Activated CD8-positive, alpha-beta memory T cell treated with anti-CD3 and anti-CD28 coated beads, Interleukin-2, amount 50 U/mL, for 24 hours (primary cell): ENCODE data around the gene SOBP.

Source experiments
- DNase-seq: peaks from one replicate; pipeline ENCODE4 v3.0.0-alpha.2; 2020; ENCODE audit errors: extremely low read depth

Gene SOBP

DNA sequence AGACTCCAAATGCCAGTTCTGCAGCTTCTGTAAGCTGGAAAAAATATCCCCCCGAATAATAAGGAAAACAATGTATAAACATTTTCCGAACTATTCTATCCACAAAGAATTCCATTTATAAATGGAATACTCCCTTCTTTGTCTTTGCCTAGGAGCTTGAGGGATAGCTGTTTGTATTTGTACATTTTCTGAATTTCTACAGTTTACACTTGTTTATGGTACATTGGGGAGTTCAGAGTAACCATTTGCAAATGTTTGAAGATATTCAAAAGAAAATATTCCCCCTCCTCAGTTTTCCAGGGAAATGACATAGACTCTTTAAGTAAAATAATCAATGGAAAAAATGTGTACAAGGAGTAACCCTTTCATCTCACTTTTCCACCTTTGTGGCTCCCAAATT is 149.6 kb downstream of the SOBP start:
- no peak for DNase-seq

DNA sequence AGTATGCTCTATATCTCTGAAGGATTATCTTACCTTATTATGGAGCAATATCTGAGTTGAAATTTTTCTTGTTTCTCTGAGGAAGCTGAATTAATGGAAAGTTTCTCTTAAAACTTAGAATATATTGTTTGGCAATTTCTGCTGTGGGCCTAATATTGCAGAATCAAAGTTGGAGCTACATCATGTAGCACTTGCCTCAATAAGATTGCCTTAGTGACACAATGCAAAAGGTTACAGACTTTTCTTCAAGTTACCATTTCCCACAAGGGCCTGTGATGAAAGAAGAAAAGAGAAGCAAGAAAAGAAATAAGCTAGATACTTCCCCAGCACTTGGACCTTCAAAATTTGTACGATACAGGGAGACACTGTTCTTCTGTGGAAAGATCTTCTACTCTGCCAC is 151.2 kb downstream of the SOBP start:
- DNase-seq, result no peak

DNA sequence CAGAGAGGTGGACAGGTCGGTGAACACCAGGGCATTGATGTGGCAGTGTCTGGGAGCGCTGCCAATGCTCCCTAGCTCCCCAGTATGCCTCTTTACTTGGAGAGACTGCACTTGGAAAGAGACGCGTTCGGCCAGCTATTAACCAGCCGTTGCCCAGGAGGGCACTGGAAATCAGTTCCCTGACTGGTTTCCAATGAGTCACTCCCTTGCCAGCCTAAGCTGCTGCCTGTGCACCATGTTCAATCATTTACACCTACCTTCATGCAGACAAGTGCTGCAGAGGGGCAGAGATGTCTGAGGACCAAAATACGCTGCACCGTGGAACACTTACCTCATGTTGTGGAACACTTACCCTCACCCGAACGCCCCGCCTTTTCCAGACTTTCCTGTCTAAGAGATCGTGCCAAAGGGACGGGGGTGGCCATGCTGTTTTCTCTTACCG is 151.6 kb downstream of the SOBP start:
- DNase-seq, result no peak

DNA sequence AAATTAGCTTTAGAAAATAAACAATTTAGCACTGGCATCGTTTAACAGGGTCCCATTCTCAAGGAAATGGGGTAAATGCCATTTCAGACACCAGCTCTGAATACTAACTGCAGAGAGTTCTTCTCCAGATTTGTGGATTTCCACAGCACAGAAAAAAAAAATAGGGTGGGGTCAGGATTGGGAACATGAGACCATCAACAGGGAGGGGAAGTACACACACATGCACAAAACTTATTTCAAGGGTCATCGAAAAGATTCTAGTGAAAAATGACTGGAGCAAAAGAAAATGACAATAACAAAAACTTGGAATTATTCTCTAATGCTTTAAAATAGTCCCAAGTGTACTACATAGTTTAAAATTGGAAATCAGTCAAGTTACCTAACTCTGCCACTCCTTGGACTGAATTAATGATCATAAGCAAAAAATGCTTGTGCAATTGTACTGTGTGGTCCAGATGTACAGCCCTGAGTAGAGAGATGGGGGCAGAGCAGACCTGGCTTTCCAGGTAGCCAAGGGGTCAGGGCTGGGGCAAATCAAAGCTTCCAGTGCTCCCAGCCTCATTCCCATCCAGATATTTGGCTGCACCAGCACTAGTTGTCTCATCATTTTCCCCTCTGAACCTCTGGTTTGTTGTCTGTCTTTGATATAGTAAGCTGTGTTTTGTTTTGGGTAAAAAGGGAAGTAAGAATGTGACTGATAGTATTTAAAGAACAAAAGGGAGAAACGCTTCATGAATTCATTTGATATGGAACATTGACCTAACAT is 152.4 kb downstream of the SOBP start:
- no peak for DNase-seq

DNA sequence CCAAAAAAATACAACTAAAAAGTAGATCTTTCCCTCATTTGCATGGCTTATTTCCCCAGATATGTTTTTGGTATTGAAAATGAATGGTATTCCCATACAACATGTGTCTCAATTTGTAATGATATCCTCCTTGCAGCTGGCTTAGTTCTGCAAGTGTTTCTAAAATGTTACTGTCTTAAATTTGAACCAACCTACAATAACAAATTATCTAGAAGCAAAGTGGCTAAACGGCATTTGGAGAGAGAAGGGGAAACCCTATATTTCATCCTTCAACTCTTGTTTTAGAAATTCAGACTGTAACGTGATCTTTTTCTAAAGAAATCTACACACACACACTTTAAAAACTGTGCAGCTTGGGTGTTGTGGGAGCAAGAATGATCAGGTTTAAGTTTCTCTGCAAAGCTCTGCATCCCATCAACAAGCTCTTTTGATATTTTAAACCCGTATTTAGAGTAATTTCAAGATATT is 153.0 kb downstream of the SOBP start:
- no peak for DNase-seq

DNA sequence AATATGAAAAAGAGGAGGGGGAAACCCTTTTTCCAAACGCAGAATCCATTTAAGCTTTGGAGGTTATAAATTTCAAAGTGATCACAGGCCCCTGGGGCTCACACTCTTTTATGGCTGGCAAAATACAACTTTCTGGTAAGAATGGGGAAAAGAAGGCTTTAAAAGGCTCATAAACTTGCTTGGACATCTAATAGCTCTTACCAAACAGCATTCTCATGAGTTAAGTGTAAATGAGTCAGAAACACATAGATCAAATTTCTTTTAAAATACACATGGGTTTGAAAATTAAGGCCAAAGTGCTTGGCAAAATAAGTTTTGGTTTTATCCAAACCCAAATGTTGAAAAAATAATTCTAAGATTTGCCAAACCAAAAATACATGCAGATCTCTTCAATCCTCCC is 154.6 kb downstream of the SOBP start:
- DNase-seq, result no peak

DNA sequence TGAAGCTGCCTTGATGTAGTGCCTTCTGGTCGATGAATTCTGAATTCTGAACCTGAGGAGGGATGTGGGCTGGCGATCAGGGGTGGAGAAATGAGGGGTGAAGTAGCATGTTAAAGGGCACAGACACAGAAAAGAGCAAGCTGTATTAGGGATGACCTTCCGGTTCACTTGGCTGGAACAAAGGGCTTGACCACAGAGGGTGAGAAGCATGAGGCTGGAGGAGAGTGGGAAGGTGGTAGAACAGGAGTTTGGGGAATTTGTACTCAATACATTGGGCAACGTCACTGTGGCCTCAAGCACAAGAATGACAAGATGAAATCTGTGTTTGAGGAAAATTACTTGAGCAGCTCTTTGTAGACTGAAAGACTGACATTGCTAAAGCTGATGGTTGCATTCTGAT is 155.8 kb downstream of the SOBP start:
- DNase-seq, result no peak

DNA sequence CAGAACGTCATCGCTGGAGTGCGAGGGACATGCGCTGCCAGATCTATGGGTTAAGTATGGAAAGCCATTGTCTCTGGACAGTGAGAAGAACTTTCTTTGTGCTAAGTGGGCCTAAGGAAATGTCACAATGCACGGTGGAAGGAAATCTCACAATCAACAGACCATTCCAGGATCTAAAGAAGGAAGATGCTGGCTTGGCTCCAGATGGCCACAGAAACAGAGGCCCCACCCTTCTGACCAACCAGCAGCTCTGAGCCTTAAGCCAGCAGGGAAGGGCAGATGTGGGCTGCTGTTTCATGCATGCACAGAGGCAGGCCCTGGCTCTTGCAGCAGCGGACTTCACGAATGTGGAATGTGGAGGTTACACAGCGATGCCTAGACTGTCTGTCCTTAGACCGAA is 156.3 kb downstream of the SOBP start:
- DNase-seq, result no peak

DNA sequence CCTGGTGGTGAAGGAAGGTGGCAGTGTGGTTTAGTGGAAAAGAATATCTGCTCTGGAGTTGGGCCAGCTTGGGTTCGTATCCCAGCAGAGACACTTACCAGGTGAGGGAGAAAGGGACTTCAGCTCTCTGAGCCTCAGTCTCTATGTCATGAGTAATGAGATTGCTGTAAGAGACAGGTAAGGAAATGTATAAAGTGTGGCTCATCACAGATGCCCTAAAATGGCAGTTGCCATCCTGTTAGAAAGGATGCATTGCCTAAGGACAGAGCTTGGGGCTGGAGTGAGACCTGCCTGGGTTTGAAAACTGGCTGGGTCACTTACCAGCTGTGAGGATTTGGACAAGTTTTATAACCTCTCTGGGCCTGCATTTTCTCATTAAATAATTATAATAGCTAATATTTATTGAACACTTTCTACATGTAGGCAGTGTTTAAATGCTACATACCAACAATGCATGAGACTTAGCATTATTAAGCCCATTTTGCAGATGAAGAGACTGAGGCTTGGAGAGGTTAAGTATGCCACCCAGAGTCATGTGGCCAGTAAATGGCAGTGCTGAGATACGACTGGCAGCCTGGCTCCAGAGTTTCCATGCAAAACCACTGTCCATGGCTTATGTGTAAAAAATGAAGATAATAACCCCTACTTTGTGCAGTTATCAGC is 157.0 kb downstream of the SOBP start:
- DNase-seq, result no peak

DNA sequence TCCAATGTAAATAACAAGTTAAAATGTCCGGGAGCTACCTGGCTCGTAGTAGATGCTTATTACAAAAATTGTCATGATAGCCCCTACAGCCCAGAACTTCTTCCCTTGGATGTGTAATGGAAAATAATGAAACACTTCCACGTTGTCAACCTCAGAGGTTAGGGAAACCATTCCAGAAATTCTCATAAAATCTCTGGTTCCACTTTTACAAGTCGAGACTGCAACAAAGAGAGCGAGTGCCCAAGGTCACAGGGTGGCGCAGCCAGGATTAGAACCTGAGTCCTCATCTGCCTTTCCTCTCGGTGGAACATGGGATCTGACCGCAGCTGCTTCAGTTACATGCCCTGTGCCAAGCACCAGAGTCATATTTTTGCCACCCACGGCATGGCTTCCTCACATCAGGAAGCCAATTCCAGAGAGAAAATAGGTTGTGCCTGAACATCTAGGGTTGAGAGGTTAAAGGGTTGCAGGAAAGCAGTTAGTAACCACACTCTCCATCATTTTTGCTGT is 157.6 kb downstream of the SOBP start:
- no peak for DNase-seq

DNA sequence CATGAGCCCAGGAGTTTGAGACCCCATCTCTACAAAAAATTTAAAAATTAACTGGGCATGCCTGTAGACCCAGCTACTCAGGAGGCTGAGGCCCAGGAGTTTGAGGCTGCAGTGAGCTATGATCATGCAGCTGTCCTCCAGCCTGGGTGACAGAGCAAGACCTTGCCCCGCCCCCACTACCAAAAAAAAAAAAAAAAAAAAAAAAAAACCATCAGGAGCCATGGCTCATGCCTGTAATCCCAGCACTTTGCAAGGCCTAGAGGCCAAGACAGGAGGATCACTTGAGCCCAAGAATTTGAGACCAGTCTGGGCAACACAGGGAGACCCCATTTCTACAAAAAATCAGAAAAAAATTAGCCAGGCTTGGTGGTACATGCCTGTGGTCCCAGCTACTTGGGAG is 159.1 kb downstream of the SOBP start:
- DNase-seq, result no peak

DNA sequence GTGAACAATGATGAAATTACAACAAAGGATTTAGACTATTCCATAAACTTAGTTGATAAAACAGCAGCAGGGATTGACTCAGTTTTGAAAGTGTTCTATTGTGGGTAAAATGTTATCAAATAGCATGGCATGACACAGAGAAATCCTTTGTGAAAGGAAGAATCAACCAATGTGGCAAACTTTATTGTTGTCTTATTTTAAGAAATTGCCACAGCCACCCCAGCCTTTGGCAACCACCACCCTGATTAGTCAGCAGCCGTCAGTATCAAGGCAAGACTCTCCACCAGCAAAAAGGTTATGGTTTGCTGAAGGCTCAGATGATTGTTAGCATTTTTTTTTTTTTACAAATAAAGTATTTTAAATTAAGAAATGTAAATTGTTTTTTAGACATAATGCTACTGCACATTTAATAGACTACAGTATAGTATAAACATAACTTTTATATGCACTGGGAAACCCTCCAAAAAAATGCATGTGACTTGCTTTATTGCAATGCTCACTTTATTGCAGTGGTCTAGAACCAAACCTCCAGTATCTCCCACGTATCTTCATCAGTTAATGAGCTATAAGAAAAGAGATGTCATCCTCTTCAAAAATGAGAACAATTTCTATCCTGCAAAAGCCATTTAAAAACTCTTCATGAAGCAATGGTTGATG is 162.7 kb downstream of the SOBP start:
- DNase-seq, result no peak

DNA sequence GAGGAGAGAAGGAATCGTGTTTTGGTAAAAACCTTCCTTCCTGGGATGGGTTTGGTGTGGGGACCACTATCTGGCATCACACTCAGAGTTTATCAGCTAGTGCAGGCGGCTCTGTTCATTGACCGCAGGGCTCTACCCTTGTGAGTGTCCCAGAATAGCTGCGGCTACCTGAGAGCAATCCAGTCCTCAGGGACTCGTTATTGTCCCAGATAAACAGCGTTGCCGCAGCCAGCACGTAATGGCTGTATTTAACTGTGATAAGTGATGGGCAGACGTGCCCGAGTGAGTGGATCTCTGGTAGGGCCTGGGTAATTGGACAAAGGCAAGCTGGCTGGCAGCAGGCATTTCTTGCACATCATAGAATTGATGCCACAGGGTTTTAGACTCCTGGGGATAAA is 163.3 kb downstream of the SOBP start:
- no peak for DNase-seq

DNA sequence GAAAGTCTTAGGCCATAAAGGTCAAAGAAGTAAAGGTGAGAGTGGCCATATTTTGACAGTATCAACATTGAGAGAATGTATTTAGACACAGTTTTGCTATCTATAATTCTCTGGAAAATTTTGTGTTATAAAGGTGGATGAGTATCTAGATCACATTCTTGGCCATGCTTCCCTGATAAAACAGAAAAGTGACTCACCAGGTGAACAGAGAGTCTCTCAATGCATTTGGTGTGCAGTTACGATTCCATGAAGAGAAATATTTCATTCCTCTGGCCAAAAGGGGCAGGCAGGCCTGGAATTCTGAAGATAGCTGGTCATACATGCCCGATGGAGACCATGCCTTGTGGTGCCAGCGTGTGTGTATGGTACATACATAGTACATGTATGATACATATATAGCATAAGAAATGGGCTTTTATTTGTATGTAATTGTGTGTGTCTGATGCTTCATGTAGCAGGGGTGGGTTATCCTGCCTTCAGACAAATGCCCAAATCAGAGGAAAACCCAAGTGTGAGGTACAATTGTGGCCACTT is 164.0 kb downstream of the SOBP start:
- no peak for DNase-seq

DNA sequence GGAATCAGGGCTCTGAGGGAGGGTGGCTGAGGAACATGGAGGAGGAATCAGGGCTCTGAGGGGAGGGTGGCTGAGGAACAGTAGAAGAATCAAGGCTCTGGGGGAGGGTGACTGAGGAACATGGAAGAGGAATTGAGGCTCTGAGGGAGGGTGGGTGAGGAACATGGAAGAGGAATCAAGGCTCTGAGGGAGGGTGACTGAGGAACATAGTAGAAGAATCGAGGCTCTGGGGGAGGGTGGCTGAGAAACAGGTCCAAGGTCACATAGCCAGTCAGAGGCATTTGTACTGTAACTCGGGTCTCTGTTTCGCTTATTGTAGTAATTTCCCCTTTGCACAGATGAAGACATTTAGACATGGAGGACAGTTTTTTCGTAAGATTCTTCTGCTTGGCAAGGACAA is 164.8 kb downstream of the SOBP start:
- DNase-seq, result no peak

DNA sequence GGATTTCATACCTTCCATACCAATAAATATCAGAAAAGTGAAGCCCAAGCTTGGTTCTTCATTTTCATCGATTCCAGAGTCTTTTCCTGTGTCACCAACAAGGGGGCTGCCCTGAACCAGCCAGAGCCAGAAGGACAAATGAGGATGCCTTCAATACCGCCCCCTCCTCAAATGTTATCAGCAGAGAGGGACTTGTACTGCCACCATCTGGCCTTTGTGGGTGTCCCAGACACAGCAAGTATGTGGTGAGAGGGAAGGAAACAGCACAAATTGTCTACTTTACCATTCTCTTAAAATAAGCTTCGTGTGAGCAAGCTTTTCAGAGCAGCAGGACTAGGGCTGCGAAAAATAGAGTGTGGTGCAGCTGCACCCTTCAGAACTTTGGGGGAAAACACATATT is 165.3 kb downstream of the SOBP start:
- no peak for DNase-seq

DNA sequence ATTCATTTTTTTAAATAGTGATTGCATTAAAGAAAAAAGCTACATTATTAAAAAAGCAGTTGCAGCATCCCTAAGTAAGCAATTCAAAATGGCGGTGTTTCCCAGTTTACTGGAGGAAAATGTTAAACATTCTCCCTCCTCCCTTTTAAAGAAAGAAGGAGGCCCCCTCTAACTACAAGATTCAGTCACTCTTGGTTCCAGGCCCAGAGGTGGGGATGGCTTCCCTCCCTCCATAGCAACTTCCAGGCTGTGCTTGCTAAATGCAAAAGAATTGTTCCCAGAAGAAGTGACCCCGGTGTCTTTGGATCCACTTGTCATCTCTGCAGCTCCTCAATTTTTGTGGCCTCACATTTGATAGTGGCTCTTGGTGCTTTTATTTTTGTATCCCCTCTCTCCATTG is 165.9 kb downstream of the SOBP start:
- DNase-seq, result no peak

DNA sequence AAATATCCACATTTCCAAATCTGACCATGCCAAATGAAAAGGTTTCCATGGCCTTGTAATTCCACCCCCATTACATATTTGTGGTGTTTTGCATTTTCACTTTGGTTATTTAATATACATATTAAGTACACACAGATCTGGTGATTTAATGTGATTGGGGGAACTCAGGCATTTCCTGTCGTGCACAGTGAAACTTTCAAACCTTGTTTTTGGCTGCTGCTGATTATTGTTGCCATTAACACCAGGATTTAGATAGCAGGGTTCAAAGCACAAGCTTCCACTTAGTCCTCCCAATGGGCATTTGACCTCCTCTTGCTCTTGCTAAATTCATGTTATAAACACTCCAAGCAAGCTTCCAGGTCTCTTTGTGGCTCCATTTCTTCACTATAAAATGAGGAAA is 166.5 kb downstream of the SOBP start:
- no peak for DNase-seq

DNA sequence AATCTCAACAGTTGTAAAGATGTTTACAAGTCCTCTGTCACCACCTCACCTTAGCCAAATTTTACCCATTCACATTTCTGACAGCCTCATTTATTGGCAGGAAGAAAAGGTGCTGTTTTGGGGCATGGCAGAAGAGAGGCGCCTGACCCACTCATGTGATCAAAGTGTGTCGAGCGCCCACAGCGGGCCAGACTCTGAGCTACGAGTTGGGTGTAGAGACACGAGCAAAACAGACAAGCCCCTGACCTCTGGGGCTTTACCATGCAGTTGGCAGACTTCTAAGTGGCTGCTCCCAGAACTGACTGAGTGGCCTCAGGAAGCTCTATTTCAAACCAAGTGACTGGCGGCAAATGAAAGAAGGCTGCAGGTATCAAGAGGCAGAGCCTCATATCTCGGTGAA is 167.0 kb downstream of the SOBP start:
- DNase-seq, result no peak

DNA sequence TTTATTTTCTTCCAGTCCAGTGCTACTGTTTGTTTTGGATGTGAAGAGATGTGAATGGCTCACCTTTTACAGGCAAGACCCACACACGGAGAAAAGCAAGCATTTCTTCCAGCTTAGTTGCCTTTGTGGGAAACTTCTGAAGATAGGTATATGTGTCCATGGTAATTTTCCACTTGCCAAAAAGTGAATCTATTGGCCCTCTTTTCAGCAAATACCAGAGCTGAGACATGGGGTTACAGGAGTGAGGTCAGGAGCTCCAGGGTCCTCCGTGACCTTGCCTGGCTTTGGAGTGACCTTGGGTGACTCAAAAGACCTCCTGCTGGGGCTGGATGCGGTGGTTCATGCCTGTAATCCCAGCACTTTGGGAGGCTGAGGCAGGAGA is 167.4 kb downstream of the SOBP start:
- no peak for DNase-seq

DNA sequence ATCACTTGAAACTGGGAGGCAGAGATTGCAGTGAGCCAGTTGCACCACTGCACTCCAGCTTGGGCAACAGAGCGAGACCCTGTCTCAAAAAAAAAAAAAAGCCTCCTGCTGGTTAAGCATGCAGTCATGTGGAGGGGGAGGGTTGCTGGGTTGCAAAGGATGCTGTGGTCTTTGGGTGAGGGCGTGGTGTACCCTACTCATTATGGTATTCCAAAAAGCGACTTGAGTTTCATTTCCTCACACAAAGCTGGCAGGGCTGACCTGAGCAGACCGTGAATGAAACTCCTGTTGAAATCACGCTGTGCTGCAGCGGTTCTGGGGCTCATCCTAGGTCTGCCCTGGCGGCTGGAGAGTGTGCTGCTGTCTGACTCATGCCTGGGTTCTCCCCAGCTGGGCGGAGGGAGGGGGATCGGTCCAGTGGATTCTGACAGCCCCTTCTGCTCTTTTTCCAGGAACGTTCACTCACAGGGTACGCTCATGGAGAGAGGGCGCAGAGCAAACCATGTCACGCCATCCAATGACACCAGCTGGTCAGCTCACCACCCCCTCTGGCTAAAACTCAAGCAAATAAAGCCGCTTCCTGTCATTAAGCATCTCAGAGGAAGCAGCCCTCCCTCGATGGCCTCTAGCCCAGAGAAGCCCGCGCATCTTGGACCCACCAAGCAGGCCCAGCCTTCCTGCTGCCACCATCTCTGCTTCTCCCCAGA is 168.0 kb downstream of the SOBP start:
- DNase-seq, result peak; percentile 20
